Embryonic facial prominence (tissue), 1 donor: ENCODE data around the gene SPSB2.
A peak's percentile ranks its signal among the peaks of the same experiment; 100 is the strongest.

Experiments
- DNase-seq: peaks from one replicate; pipeline ENCODE4 v3.0.0-alpha.2; 2016; ENCODE audit errors: extremely low spot score

Gene SPSB2

GRCh38 chr12:6830999-6831398, 42.1 kb downstream of the SPSB2 start:
- no peak for DNase-seq

- DNase-seq: no peak
These were observed 42.7 kb downstream of the SPSB2 start for GRCh38 chr12:6830286-6830890.

- no peak for DNase-seq
These were observed 43.4 kb downstream of the SPSB2 start for GRCh38 chr12:6829536-6830220.

- no peak for DNase-seq
These were observed 44.1 kb downstream of the SPSB2 start for GRCh38 chr12:6828781-6829535.

GRCh38 chr12:6827982-6828780, 44.9 kb downstream of the SPSB2 start, which contains the start of gene P3H3:
Gene P3H3 (plus strand): TSS chr12:6828407. CDS start chr12:6828441, 34 bp downstream.
- peak; percentile 71 for DNase-seq

GRCh38 chr12:6827437-6827911, 45.6 kb downstream of the SPSB2 start:
- no peak for DNase-seq

- DNase-seq: no peak
These were observed 46.2 kb downstream of the SPSB2 start for GRCh38 chr12:6826734-6827436.

- no peak for DNase-seq
These were observed 46.9 kb downstream of the SPSB2 start for GRCh38 chr12:6826125-6826733.

- peak; percentile 65 for DNase-seq
These were observed 47.5 kb downstream of the SPSB2 start for GRCh38 chr12:6825398-6826124.

GRCh38 chr12:6824901-6825381, 48.2 kb downstream of the SPSB2 start:
- DNase-seq: no peak

- no peak for DNase-seq
These were observed 48.9 kb downstream of the SPSB2 start for GRCh38 chr12:6824085-6824775.

GRCh38 chr12:6823182-6824084, 49.7 kb downstream of the SPSB2 start:
- no peak for DNase-seq

- DNase-seq: no peak
These were observed 50.5 kb downstream of the SPSB2 start for GRCh38 chr12:6822426-6823135.

- peak; percentile 72 for DNase-seq
These were observed 51.3 kb downstream of the SPSB2 start, which contains the start of gene GPR162 for GRCh38 chr12:6821591-6822425. Gene GPR162 (plus strand): TSS chr12:6821821. CDS start chr12:6823899, 2,078 bp downstream.
